ENCODE measurements around the gene LAMB4.

- TF ChIP-seq POLR2A (IDR thresholded peaks at IDR 0.05; ENCODE audit: low read depth, low read length) (no peak), POLR2AphosphoS5 (IDR thresholded peaks at IDR 0.05; ENCODE audit: low read depth, low read length) (no peak)
Observed at GRCh38 chr7:108102671-108103312, 27.4 kb downstream of the LAMB4 start.
